PC-3 (cell line): Measurements from ENCODE around the gene SCFD1. TPM values are rescaled to one million over a fixed set of nuclear protein-coding genes. Genes with fewer than 3 reads are reported as not detected.

Experiments used
- ATAC-seq: fragments of 200-7000 bp; cut with Tn5 transposase; 2 replicates; pipeline ENCODE4 v1.9.1; 2020; ENCODE audit warnings: mild to moderate bottlenecking, moderate library complexity
- BruUV-seq: library from RNA; stranded (reverse); fragments of 400-500 nt; replicated peaks from 2 replicates; lab custom pipeline; 2021; lab: Mats Ljungman, UMichigan
- CTCF ChIA-PET: fragments of 300-600 bp; sonication (Branson Sonifier 250); formaldehyde crosslinking; loops from one replicate; lab custom pipeline; 2022; ENCODE audit warnings: antibody characterized with exemption; lab: Charles Lee
- POLR2A ChIA-PET: fragments of 300-600 bp; sonication (Branson Sonifier 250); formaldehyde crosslinking; loops from one replicate; lab custom pipeline; 2022; ENCODE audit warnings: antibody characterized with exemption; ENCODE audit not compliant: unreplicated experiment; lab: Charles Lee
- DNase-seq: peaks from one replicate; pipeline ENCODE4 v3.0.0-alpha.2; 2015
- H2AFZ ChIP-seq: fragments of 300-600 bp; sonication (generic); 2 replicates; pipeline ENCODE4 v1.6.0; 2016; ENCODE audit warnings: antibody characterized with exemption, low read length
- H3F3A ChIP-seq: fragments of 300-600 bp; sonication (generic); one replicate; pipeline ENCODE4 v1.6.0; 2017; ENCODE audit warnings: antibody characterized with exemption, low read length, control low read depth, mild to moderate bottlenecking; ENCODE audit not compliant: unreplicated experiment
- H3K27ac ChIP-seq: fragments of 300-600 bp; sonication (generic); 2 replicates; pipeline ENCODE4 v1.5.1; 2016; ENCODE audit warnings: mild to moderate bottlenecking, low read length
- H3K27me3 ChIP-seq: fragments of 300-600 bp; sonication (generic); 2 replicates; pipeline ENCODE4 v1.6.1; 2016; ENCODE audit warnings: low read length, mixed read lengths
- H3K36me3 ChIP-seq: fragments of 300-600 bp; sonication (generic); 2 replicates; pipeline ENCODE4 v1.6.1; 2016; ENCODE audit warnings: low read depth, mixed run types, low read length, mixed read lengths
- H3K4me1 ChIP-seq: fragments of 300-600 bp; sonication (generic); 2 replicates; pipeline ENCODE4 v1.5.1; 2016; ENCODE audit warnings: low read length; ENCODE audit not compliant: insufficient read depth
- H3K4me2 ChIP-seq: fragments of 300-600 bp; sonication (generic); 2 replicates; pipeline ENCODE4 v1.6.0; 2016; ENCODE audit warnings: low read length
- H3K4me3 ChIP-seq: fragments of 300-600 bp; sonication (generic); 2 replicates; pipeline ENCODE4 v1.5.1; 2016; ENCODE audit warnings: mild to moderate bottlenecking, low read length, mixed read lengths
- H3K79me2 ChIP-seq: fragments of 300-600 bp; sonication (generic); 2 replicates; pipeline ENCODE4 v1.6.1; 2017; ENCODE audit warnings: low read length, mixed read lengths
- H3K9ac ChIP-seq: fragments of 300-600 bp; sonication (generic); 2 replicates; pipeline ENCODE4 v1.6.0; 2016; ENCODE audit warnings: mild to moderate bottlenecking, low read length
- H3K9me2 ChIP-seq: fragments of 300-600 bp; sonication (generic); replicated peaks from 2 replicates; pipeline ENCODE4 v1.6.1; 2016; ENCODE audit warnings: mixed run types, low read length, mixed read lengths
- H3K9me3 ChIP-seq: fragments of 300-600 bp; sonication (generic); 2 replicates; pipeline ENCODE4 v1.6.1; 2016; ENCODE audit warnings: low read length, mixed read lengths
- H4K20me1 ChIP-seq: fragments of 300-600 bp; sonication (generic); 2 replicates; pipeline ENCODE4 v1.6.1; 2016; ENCODE audit warnings: low read length, mixed read lengths
- CTCF ChIP-seq: fragments of 300-600 bp; sonication (generic); conservative IDR thresholded peaks from 2 replicates; pipeline ENCODE4 v1.5.1; 2017; ENCODE audit warnings: antibody characterized with exemption, low read depth, mild to moderate bottlenecking, low read length
- EZH2 ChIP-seq: fragments of 300-600 bp; sonication (generic); IDR thresholded peaks from one replicate; pipeline ENCODE4 v1.6.1; 2017; ENCODE audit warnings: antibody characterized with exemption, mild to moderate bottlenecking, low read length; ENCODE audit not compliant: unreplicated experiment
- EZH2phosphoT487 ChIP-seq: fragments of 300-600 bp; sonication (generic); IDR thresholded peaks from 2 replicates; pipeline ENCODE4 v1.6.1; 2018; ENCODE audit warnings: mild to moderate bottlenecking, antibody characterized with exemption, low read length, borderline replicate concordance
- intact Hi-C: fragments of 100-400 bp; cut with micrococcal nuclease; formaldehyde crosslinking; loops from 2 replicates; pipeline ENCODE4 v1.9.0; 2023
- total RNA-seq: library from RNA; depleted of rRNA; stranded (reverse); fragments of >200 nt; gene quantifications from 2 replicates; pipeline ENCODE4 v1.2.3, GENCODE V29; 2014

SCFD1 gene
- total RNA-seq, 1 experiment from 2014 or later = 72.3 TPM

GRCh38 chr14:30655658-30656057 lies 33.5 kb downstream of the SCFD1 start:
- ChIA-PET CTCF (no interaction called here), POLR2A (no interaction called here)
- Histone ChIP-seq H4K20me1 (no peaks in the 10 kb centered on the region), H3K9me3 (no peaks in the 10 kb centered on the region), H3K4me1 (peaks cover 4% of the 10 kb centered on the region; the same call in 1 of the 2 replicates), H3K27ac (no peak overlapping the region), H3K4me3 (no peak overlapping the region), H2AFZ (no peak overlapping the region), H3K27me3 (no peaks in the 10 kb centered on the region), H3K9me2 (no peaks in the 10 kb centered on the region), H3F3A (no peaks in the 10 kb centered on the region), H3K4me2 (no peak overlapping the region), H3K9ac (no peak overlapping the region), H3K36me3 (peaks cover 40% of the 10 kb centered on the region), H3K79me2 (no peaks in the 10 kb centered on the region)
- intact Hi-C loops = loop anchor here (2.0 kb wide), 1 partner anchor 251 kb away; no protein-coding TSS in a partner anchor
- DNase-seq (no peak), ATAC-seq (no peak)
- BruUV-seq = no TSS peak
- no peak for TF ChIP-seq EZH2
- TF ChIP-seq EZH2phosphoT487 = no peak
- no peak for TF ChIP-seq CTCF

GRCh38 chr14:30656190-30656632 lies 34.1 kb downstream of the SCFD1 start:
- POLR2A ChIA-PET = no interaction called here
- H3K27me3 ChIP-seq = no peaks in the 10 kb centered on the region
- H3K9me2 ChIP-seq = no peaks in the 10 kb centered on the region
- DNase-seq = peak; percentile 57
- H2AFZ ChIP-seq = no peak overlapping the region
- no peaks in the 10 kb centered on the region for H3F3A ChIP-seq
- intact Hi-C loops = loop anchor here (2.0 kb wide), 1 partner anchor 251 kb away; no protein-coding TSS in a partner anchor
- no peak overlapping the region for H3K27ac ChIP-seq
- CTCF ChIA-PET = interaction anchor here (0.6 kb wide), 1 partner anchor 386 kb away, joined by 6 read pairs; no protein-coding TSS in a partner anchor
- H3K9ac ChIP-seq = no peak overlapping the region
- TF ChIP-seq EZH2phosphoT487 (no peak), CTCF (peak; percentile 81), EZH2 (no peak)
- H3K4me2 ChIP-seq = no peak overlapping the region
- H3K4me3 ChIP-seq = no peak overlapping the region
- H4K20me1 ChIP-seq = no peaks in the 10 kb centered on the region
- H3K79me2 ChIP-seq = no peaks in the 10 kb centered on the region
- no TSS peak for BruUV-seq
- peak; percentile 56 for ATAC-seq
- peaks cover 4% of the 10 kb centered on the region; the same call in 1 of the 2 replicates for H3K4me1 ChIP-seq
- H3K9me3 ChIP-seq = no peaks in the 10 kb centered on the region
- H3K36me3 ChIP-seq = peaks cover 41% of the 10 kb centered on the region

- H3K36me3 ChIP-seq = peaks cover 36% of the 10 kb centered on the region
- intact Hi-C loops = loop anchor here (2.0 kb wide), 1 partner anchor 250 kb away; no protein-coding TSS in a partner anchor
Observed at GRCh38 chr14:30657050-30657449, 34.9 kb downstream of the SCFD1 start.

More at GRCh38 chr14:30657050-30657449, 34.9 kb downstream of the SCFD1 start:
- H3K79me2 ChIP-seq = no peaks in the 10 kb centered on the region
- POLR2A ChIA-PET = no interaction called here
- no peak overlapping the region for H2AFZ ChIP-seq
- no peaks in the 10 kb centered on the region for H3K9me3 ChIP-seq
- TF ChIP-seq EZH2 (no peak), EZH2phosphoT487 (no peak), CTCF (no peak)
- ATAC-seq (no peak), DNase-seq (no peak)
- no peak overlapping the region for H3K27ac ChIP-seq
- no peaks in the 10 kb centered on the region for H4K20me1 ChIP-seq
- no peaks in the 10 kb centered on the region for H3K9me2 ChIP-seq
- H3K4me1 ChIP-seq = peaks cover 4% of the 10 kb centered on the region; the same call in 1 of the 2 replicates
- CTCF ChIA-PET = interaction anchor here (0.6 to 0.7 kb wide), 3 partner anchors 122 to 386 kb away, joined by 4 to 6 read pairs (median 5); no protein-coding TSS in a partner anchor
- no peak overlapping the region for H3K4me2 ChIP-seq
- no TSS peak for BruUV-seq
- no peak overlapping the region for H3K4me3 ChIP-seq
- H3K27me3 ChIP-seq = no peaks in the 10 kb centered on the region
- H3K9ac ChIP-seq = no peak overlapping the region
- no peaks in the 10 kb centered on the region for H3F3A ChIP-seq
